K562 (cell line): Measurements from ENCODE around the gene RDH16. TPM values are rescaled to one million over a fixed set of nuclear protein-coding genes. Genes with fewer than 3 reads are reported as not detected.
A peak's percentile ranks its signal among the peaks of the same experiment; 100 is the strongest.

Experiments
- CBX1 ChIP-seq: sonication (generic); IDR thresholded peaks from 2 replicates; pipeline ENCODE4 v1.6.1; 2016; ENCODE audit warnings: antibody characterized with exemption, low read depth, mild to moderate bottlenecking
- DNMT1 ChIP-seq: fragments of 450-650 bp; IDR thresholded peaks from 2 replicates; pipeline ENCODE4 v1.6.1; 2016; ENCODE audit warnings: antibody characterized with exemption, mild to moderate bottlenecking
- DPF2 ChIP-seq: fragments of 450-650 bp; IDR thresholded peaks from 2 replicates; pipeline ENCODE4 v1.6.1; 2016
- EWSR1 ChIP-seq: fragments of 450-650 bp; IDR thresholded peaks from 2 replicates; pipeline ENCODE4 v1.6.1; 2018; ENCODE audit warnings: borderline replicate concordance, mild to moderate bottlenecking, low read depth, moderate library complexity; ENCODE audit not compliant: partially characterized antibody
- FOXJ3 ChIP-seq: sonication (generic); formaldehyde crosslinking; IDR thresholded peaks from 2 replicates; pipeline ENCODE4 v1.4.0; 2020; ENCODE audit warnings: mild to moderate bottlenecking, missing genetic modification reagents
- FOXK1 ChIP-seq: sonication (generic); formaldehyde crosslinking; IDR thresholded peaks from 2 replicates; pipeline ENCODE4 v1.8.0; 2022; ENCODE audit warnings: missing genetic modification reagents, mild to moderate bottlenecking, borderline replicate concordance
- HMBOX1 ChIP-seq: sonication (generic); IDR thresholded peaks from 2 replicates; pipeline ENCODE4 v1.6.1; 2016
- KDM2B ChIP-seq: fragments of 250-450 bp; sonication (Bioruptor Pico); IDR thresholded peaks from 2 replicates; pipeline ENCODE4 v1.8.0; 2021; ENCODE audit warnings: mild to moderate bottlenecking, moderate library complexity
- KHSRP ChIP-seq: fragments of 450-650 bp; IDR thresholded peaks from 2 replicates; pipeline ENCODE4 v1.6.1; 2017
- MLLT1 ChIP-seq, 2 experiments: fragments of 450-650 bp; IDR thresholded peaks; 2 replicates each; pipeline ENCODE4 v1.6.1; 2016
- NR0B1 ChIP-seq: fragments of 450-650 bp; IDR thresholded peaks from one replicate; pipeline ENCODE4 v1.6.1; 2018; ENCODE audit warnings: mild to moderate bottlenecking, moderate library complexity; ENCODE audit not compliant: partially characterized antibody
- POLR2AphosphoS2 ChIP-seq: IDR thresholded peaks from 2 replicates; pipeline ENCODE4 v1.6.1; 2012; ENCODE audit warnings: low read length, improper control_type of control experiment
- SP1 ChIP-seq: sonication (generic); formaldehyde crosslinking; IDR thresholded peaks from 2 replicates; pipeline ENCODE4 v1.8.1; 2022; ENCODE audit warnings: mild to moderate bottlenecking, missing genetic modification reagents
- TAF1 ChIP-seq: IDR thresholded peaks from 2 replicates; pipeline ENCODE4 v1.6.1; 2011; ENCODE audit warnings: mild to moderate bottlenecking, low read length, moderate library complexity; ENCODE audit not compliant: insufficient read depth, control insufficient read depth, severe bottlenecking; ENCODE audit errors: extremely low read depth
- TEAD1 ChIP-seq, 2 experiments: fragments of 450-650 bp in 1 of 2; sonication (generic) in 1 of 2; formaldehyde crosslinking; IDR thresholded peaks; 2 replicates each; pipeline versions ENCODE4 v1.4.0 to v1.8.0; 2020 to 2022; ENCODE audit warnings: mild to moderate bottlenecking in 2 of 2, missing genetic modification reagents in 1 of 2
- ZNF165 ChIP-seq: fragments of 250-450 bp; sonication (Bioruptor Pico); IDR thresholded peaks from 2 replicates; pipeline ENCODE4 v1.4.0; 2020; ENCODE audit warnings: borderline replicate concordance
- ZNF384 ChIP-seq: IDR thresholded peaks from 2 replicates; pipeline ENCODE4 v1.6.1; 2012; ENCODE audit warnings: low read depth, low read length, improper control_type of control experiment
- ZNF592 ChIP-seq: fragments of 450-650 bp; IDR thresholded peaks from 2 replicates; pipeline ENCODE4 v1.6.1; 2017; ENCODE audit warnings: antibody characterized with exemption, mild to moderate bottlenecking
- ZNF696 ChIP-seq: fragments of 250-450 bp; sonication (Bioruptor Pico); conservative IDR thresholded peaks from 2 replicates; pipeline ENCODE4 v1.4.0; 2020; ENCODE audit warnings: mild to moderate bottlenecking, moderate library complexity
- ZNF778 ChIP-seq: fragments of 450-650 bp; formaldehyde crosslinking; IDR thresholded peaks from 2 replicates; pipeline ENCODE4 v1.4.0; 2020; ENCODE audit warnings: mild to moderate bottlenecking, moderate library complexity
- ZNF79 ChIP-seq: fragments of 250-450 bp; sonication (Bioruptor Pico); IDR thresholded peaks from 2 replicates; pipeline ENCODE4 v1.4.0; 2020; ENCODE audit warnings: low read depth, mild to moderate bottlenecking, moderate library complexity
- polyA plus RNA-seq, 8 experiments: library from polyadenylated mRNA; depleted of rRNA in 4 of 8; stranded (reverse) in 5 of 8; unstranded in 3 of 8; fragments of >200 nt; fragmentation: Nextera tagmentation in 2 of 8; fragmentation: Illumina TruSeq in 1 of 8; extraction: Ambion mirVana in 2 of 8; extraction: Trizol in 1 of 8; gene quantifications; 2 replicates each; pipeline versions ENCODE4 v1.2.1 to v1.2.3, GENCODE V29; 2011 to 2014; ENCODE audit warnings: inconsistent platforms in 1 of 8, missing spikeins in 1 of 8
- total RNA-seq, 7 experiments: library from RNA; depleted of rRNA in 6 of 7; stranded (reverse); fragments of >200 nt in 6 of 7; fragmentation: Illumina TruSeq in 2 of 7; extraction: Trizol in 2 of 7; gene quantifications; 2 replicates each; pipeline versions ENCODE4 v1.2.1 to v1.2.3, GENCODE V29; 2011 to 2021; ENCODE audit warnings: low replicate concordance in 1 of 7
- TF ChIP-seq, protein P1 (sequence below): IDR thresholded peaks from 2 replicates; pipeline ENCODE4 v1.6.1; 2011; ENCODE audit not compliant: insufficient read length; ENCODE audit errors: extremely low read depth

RDH16 gene
- total and polyA plus RNA-seq, 9 of the 15 experiments (the other 6 are each of a cell fraction or from before 2014, with no cell fraction given), result 0.11 to 0.52 (median 0.22) TPM; not detected in 1

GRCh38 chr12:56987551-56988053 lies 30.2 kb upstream of the RDH16 start (continued):
- no peak for TF ChIP-seq ZNF592
- TF ChIP-seq TEAD1 (CRISPR knock-in tag; IDR thresholded peaks at IDR 0.05), result no peak
- no peak for TF ChIP-seq NR0B1
- TF ChIP-seq FOXJ3 (CRISPR knock-in tag), result no peak
- no peak for TF ChIP-seq TAF1
- TF ChIP-seq SP1 (CRISPR knock-in tag), result peak; percentile 33
- no peak for TF ChIP-seq ZNF696 (CRISPR knock-in tag)
- no peak for TF ChIP-seq EWSR1
- no peak for TF ChIP-seq KDM2B (CRISPR knock-in tag)
- no peak for TF ChIP-seq FOXK1 (CRISPR knock-in tag)
- no peak for TF ChIP-seq CBX1
- no peak for TF ChIP-seq DPF2
- TF ChIP-seq, protein P1, sequence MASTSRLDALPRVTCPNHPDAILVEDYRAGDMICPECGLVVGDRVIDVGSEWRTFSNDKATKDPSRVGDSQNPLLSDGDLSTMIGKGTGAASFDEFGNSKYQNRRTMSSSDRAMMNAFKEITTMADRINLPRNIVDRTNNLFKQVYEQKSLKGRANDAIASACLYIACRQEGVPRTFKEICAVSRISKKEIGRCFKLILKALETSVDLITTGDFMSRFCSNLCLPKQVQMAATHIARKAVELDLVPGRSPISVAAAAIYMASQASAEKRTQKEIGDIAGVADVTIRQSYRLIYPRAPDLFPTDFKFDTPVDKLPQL, result no peak
- TF ChIP-seq ZNF79 (CRISPR knock-in tag), result no peak
- no peak for TF ChIP-seq ZNF165 (CRISPR knock-in tag)
- no peak for TF ChIP-seq MLLT1 (IDR thresholded peaks at IDR 0.05)
- TF ChIP-seq ZNF778 (CRISPR knock-in tag), result no peak
- TF ChIP-seq DNMT1, result no peak
- no peak for TF ChIP-seq KHSRP
- TF ChIP-seq HMBOX1, result no peak
- no peak for TF ChIP-seq POLR2AphosphoS2
- 0 out of 2 replicates have a peak, but pooled peaks have one; percentile 27 for TF ChIP-seq ZNF384
